B cell (primary cell): ENCODE data around the gene LRRC8D. TPM values are rescaled to one million over a fixed set of nuclear protein-coding genes. Genes with fewer than 3 reads are reported as not detected.

Experiments used
- ATAC-seq: fragments of 200-7000 bp; cut with Tn5 transposase; one replicate; pipeline ENCODE4 v1.10.0; 2021; ENCODE audit warnings: low read depth, mild to moderate bottlenecking, moderate number of reproducible peaks, moderate library complexity
- CTCF ChIA-PET: fragments of 350-600 bp; sonication (Branson Sonifier 250); formaldehyde crosslinking; loops from one replicate; lab custom pipeline; 2021; ENCODE audit warnings: antibody characterized with exemption, inconsistent platforms; lab: Charles Lee
- POLR2A ChIA-PET: fragments of 350-600 bp; sonication (Branson Sonifier 250); formaldehyde crosslinking; loops from one replicate; lab custom pipeline; 2021; ENCODE audit warnings: antibody characterized with exemption; lab: Charles Lee
- DNase-seq: peaks from one replicate; pipeline ENCODE4 v3.0.0; 2013
- H2AFZ ChIP-seq: 2 replicates; pipeline ENCODE4 v1.6.1; 2012; ENCODE audit warnings: mild to moderate bottlenecking, low read depth, low read length; ENCODE audit not compliant: insufficient read depth, poor library complexity, severe bottlenecking
- H3K27ac ChIP-seq, 2 donors: 1 replicate in 1 of 2; 2 replicates in 1 of 2; pipeline ENCODE4 v1.5.1; 2012 to 2013; ENCODE audit warnings: low read length in 2 of 2, mild to moderate bottlenecking in 2 of 2, moderate library complexity in 1 of 2
- H3K27me3 ChIP-seq, 4 experiments: fragments of 200-600 bp in 1 of 4; sonication (generic) in 1 of 4; replicated peaks in 1 of 4; 1 replicate in 2 of 4; 2 replicates in 2 of 4; pipeline versions ENCODE4 v1.6.1 to v1.7.0; 2013 to 2016; ENCODE audit warnings: low read length in 3 of 4, mild to moderate bottlenecking in 2 of 4, mixed read lengths in 1 of 4, moderate library complexity in 1 of 4; ENCODE audit not compliant: insufficient read depth in 4 of 4, control insufficient read depth in 3 of 4; ENCODE audit errors: control extremely low read depth in 1 of 4
- H3K36me3 ChIP-seq, 2 experiments: replicated peaks in 1 of 2; 1 replicate in 1 of 2; 2 replicates in 1 of 2; pipeline versions ENCODE4 v1.6.1 to v1.7.1; 2013; ENCODE audit warnings: low read length in 1 of 2; ENCODE audit not compliant: insufficient read depth in 2 of 2, control insufficient read depth in 1 of 2; ENCODE audit errors: control extremely low read depth in 1 of 2, extremely low read depth in 1 of 2
- H3K4me1 ChIP-seq, 2 donors: fragments of 200-600 bp in 1 of 2; sonication (generic) in 1 of 2; 1 replicate in 1 of 2; 2 replicates in 1 of 2; pipeline versions ENCODE4 v1.5.1 to v1.6.1; 2013 to 2017; ENCODE audit warnings: low read length in 2 of 2; ENCODE audit not compliant: control insufficient read depth in 2 of 2, insufficient read depth in 2 of 2
- H3K4me2 ChIP-seq: replicated peaks from 2 replicates; pipeline ENCODE3; 2012; ENCODE audit warnings: mild to moderate bottlenecking, low read depth, low read length; ENCODE audit not compliant: poor library complexity, severe bottlenecking
- H3K4me3 ChIP-seq, 5 experiments: fragments of 200-600 bp in 1 of 5; sonication (generic) in 1 of 5; 1 replicate in 3 of 5; 2 replicates in 2 of 5; pipeline versions ENCODE4 v1.5.1 to v1.7.0; 2011 to 2016; ENCODE audit warnings: low read length in 4 of 5, mild to moderate bottlenecking in 4 of 5, low read depth in 2 of 5, control low read depth in 1 of 5, moderate library complexity in 1 of 5; ENCODE audit not compliant: insufficient read depth in 1 of 5; ENCODE audit errors: control extremely low read depth in 1 of 5, extremely low read depth in 1 of 5
- H3K79me2 ChIP-seq: fragments of 200-600 bp; sonication (generic); one replicate; pipeline ENCODE4 v1.6.0; 2016; ENCODE audit warnings: low read length; ENCODE audit not compliant: control insufficient read depth, insufficient read depth
- H3K9ac ChIP-seq: fragments of 200-600 bp; sonication (generic); 2 replicates; pipeline ENCODE4 v1.6.1; 2017; ENCODE audit warnings: mild to moderate bottlenecking, low read length, moderate library complexity
- H3K9me3 ChIP-seq, 3 donors: one replicate each; pipeline versions ENCODE4 v1.6.1 to v1.7.1; 2013; ENCODE audit warnings: low read length in 2 of 3; ENCODE audit not compliant: control insufficient read depth in 2 of 3, insufficient read depth in 1 of 3; ENCODE audit errors: control extremely low read depth in 1 of 3
- H4K20me1 ChIP-seq: 2 replicates; pipeline ENCODE4 v1.6.0; 2012; ENCODE audit warnings: mild to moderate bottlenecking, low read length; ENCODE audit not compliant: insufficient read depth, control insufficient read depth, poor library complexity, severe bottlenecking
- H3K27ac Mint-ChIP-seq: one replicate; pipeline ENCODE4 v1.8.0; 2021; ENCODE audit warnings: mixed read lengths
- H3K27me3 Mint-ChIP-seq: one replicate; pipeline ENCODE4 v1.8.0; 2021; ENCODE audit warnings: mixed read lengths
- H3K4me1 Mint-ChIP-seq: one replicate; pipeline ENCODE4 v1.8.0; 2021; ENCODE audit warnings: mixed read lengths
- H3K4me3 Mint-ChIP-seq: one replicate; pipeline ENCODE4 v1.8.0; 2021; ENCODE audit warnings: mixed read lengths
- H3K9me3 Mint-ChIP-seq: one replicate; pipeline ENCODE4 v1.8.0; 2022; ENCODE audit warnings: mixed read lengths; ENCODE audit not compliant: insufficient read depth
- CTCF ChIP-seq: fragments of 200-600 bp; IDR thresholded peaks from one replicate; pipeline ENCODE4 v1.8.0; 2022; ENCODE audit warnings: antibody characterized with exemption, mild to moderate bottlenecking
- EZH2 ChIP-seq: IDR thresholded peaks from 2 replicates; pipeline ENCODE4 v1.6.1; 2012; ENCODE audit warnings: borderline replicate concordance, low read depth, mild to moderate bottlenecking, moderate library complexity, low read length; ENCODE audit not compliant: insufficient read depth, poor library complexity, severe bottlenecking
- WGBS: methylation state at CpG from one replicate; pipeline ENCODE4 v1.1.5; 2013; ENCODE audit warnings: missing lambda C conversion rate; ENCODE audit not compliant: insufficient coverage; 5-methylcytosine and 5-hydroxymethylcytosine counted together
- intact Hi-C: fragments of 100-400 bp; cut with micrococcal nuclease; formaldehyde crosslinking; loops from one replicate; pipeline ENCODE4 v1.10.0; 2022
- polyA plus RNA-seq: library from polyadenylated mRNA; depleted of rRNA; stranded (reverse); fragments of >200 nt; gene quantifications from 2 replicates; pipeline ENCODE4 v1.2.3, GENCODE V29; 2012
- total RNA-seq, 2 donors: library from RNA; stranded (reverse); fragments of 120-200 nt in 1 of 2; gene quantifications; 1 replicate in 1 of 2; 2 replicates in 1 of 2; pipeline versions ENCODE4 v1.2.3 to v1.2.4, GENCODE V29; 2013 to 2022

LRRC8D gene
- total and polyA plus RNA-seq, 2 donors (not counting 1 experiment from before 2014, with no cell fraction given), result 23.7 to 47.0 TPM

- TF ChIP-seq EZH2, result no peak
- TF ChIP-seq CTCF, result no peak
These were observed 125.7 kb downstream of the LRRC8D start for GRCh38 chr1:89946532-89946931.

GRCh38 chr1:89948722-89949345, 128.0 kb downstream of the LRRC8D start:
- Histone ChIP-seq H2AFZ (no peak overlapping the region), H3K4me2 (no peak overlapping the region), H3K4me3 (no peak overlapping the region), H3K36me3 (no peaks in the 10 kb centered on the region), H3K4me1 (no peaks in the 10 kb centered on the region), H3K27me3 (no peaks in the 10 kb centered on the region), H3K79me2 (no peaks in the 10 kb centered on the region), H3K27ac (no peak overlapping the region), H3K9ac (no peak overlapping the region), H3K9me3 (no peaks in the 10 kb centered on the region), H4K20me1 (no peaks in the 10 kb centered on the region)
- intact Hi-C loops, result no loop called here
- ATAC-seq (no peak), DNase-seq (no peak)
- POLR2A ChIA-PET, result no interaction called here
- CTCF ChIA-PET, result interaction anchor here (0.6 to 1.9 kb wide), 3 partner anchors 19 to 1240 kb away, joined by 3 to 8 read pairs (median 5); no protein-coding TSS in a partner anchor
- 100% methylated on average over 3 of the region's 6 CpGs for WGBS
- no peak overlapping the region for H3K4me3 Mint-ChIP-seq
- TF ChIP-seq CTCF (no peak), EZH2 (no peak)
- peaks cover 5% of the 10 kb centered on the region for H3K4me1 Mint-ChIP-seq
- H3K9me3 Mint-ChIP-seq, result no peaks in the 10 kb centered on the region
- no peaks in the 10 kb centered on the region for H3K27me3 Mint-ChIP-seq
- no peak overlapping the region for H3K27ac Mint-ChIP-seq

More at GRCh38 chr1:89946532-89946931, 125.7 kb downstream of the LRRC8D start:
- no CpG with 5 or more reads among the region's 1 CpG for WGBS
- no peak overlapping the region for H3K4me2 ChIP-seq
- CTCF ChIA-PET, result interaction anchor here (1.2 kb wide), 1 partner anchor 142 kb away, joined by 4 read pairs; no protein-coding TSS in a partner anchor
- no peaks in the 10 kb centered on the region for H3K9me3 ChIP-seq
- no peak for ATAC-seq
- POLR2A ChIA-PET, result no interaction called here
- Mint-ChIP-seq H3K4me3 (no peak overlapping the region), H3K27me3 (no peaks in the 10 kb centered on the region), H3K9me3 (no peaks in the 10 kb centered on the region), H3K27ac (no peak overlapping the region), H3K4me1 (no peaks in the 10 kb centered on the region)
- no peaks in the 10 kb centered on the region for H3K4me1 ChIP-seq
- intact Hi-C loops, result no loop called here
- H3K36me3 ChIP-seq, result no peaks in the 10 kb centered on the region
- no peaks in the 10 kb centered on the region for H3K27me3 ChIP-seq
- H3K27ac ChIP-seq, result no peak overlapping the region
- no peak overlapping the region for H3K9ac ChIP-seq
- no peaks in the 10 kb centered on the region for H3K79me2 ChIP-seq
- DNase-seq, result no peak
- H4K20me1 ChIP-seq, result no peaks in the 10 kb centered on the region
- H2AFZ ChIP-seq, result no peak overlapping the region
- H3K4me3 ChIP-seq, result no peak overlapping the region
